ENCODE results near the gene PDIK1L. TPM values are rescaled to one million over a fixed set of nuclear protein-coding genes. Genes with fewer than 3 reads are reported as not detected.
A peak's percentile ranks its signal among the peaks of the same experiment; 100 is the strongest.

The PDIK1L gene
- total and polyA plus RNA-seq, 9 of the 15 experiments (the other 6 are each of a cell fraction or from before 2014, with no cell fraction given) = 12.8 to 30.2 (median 21.5) TPM

DNA sequence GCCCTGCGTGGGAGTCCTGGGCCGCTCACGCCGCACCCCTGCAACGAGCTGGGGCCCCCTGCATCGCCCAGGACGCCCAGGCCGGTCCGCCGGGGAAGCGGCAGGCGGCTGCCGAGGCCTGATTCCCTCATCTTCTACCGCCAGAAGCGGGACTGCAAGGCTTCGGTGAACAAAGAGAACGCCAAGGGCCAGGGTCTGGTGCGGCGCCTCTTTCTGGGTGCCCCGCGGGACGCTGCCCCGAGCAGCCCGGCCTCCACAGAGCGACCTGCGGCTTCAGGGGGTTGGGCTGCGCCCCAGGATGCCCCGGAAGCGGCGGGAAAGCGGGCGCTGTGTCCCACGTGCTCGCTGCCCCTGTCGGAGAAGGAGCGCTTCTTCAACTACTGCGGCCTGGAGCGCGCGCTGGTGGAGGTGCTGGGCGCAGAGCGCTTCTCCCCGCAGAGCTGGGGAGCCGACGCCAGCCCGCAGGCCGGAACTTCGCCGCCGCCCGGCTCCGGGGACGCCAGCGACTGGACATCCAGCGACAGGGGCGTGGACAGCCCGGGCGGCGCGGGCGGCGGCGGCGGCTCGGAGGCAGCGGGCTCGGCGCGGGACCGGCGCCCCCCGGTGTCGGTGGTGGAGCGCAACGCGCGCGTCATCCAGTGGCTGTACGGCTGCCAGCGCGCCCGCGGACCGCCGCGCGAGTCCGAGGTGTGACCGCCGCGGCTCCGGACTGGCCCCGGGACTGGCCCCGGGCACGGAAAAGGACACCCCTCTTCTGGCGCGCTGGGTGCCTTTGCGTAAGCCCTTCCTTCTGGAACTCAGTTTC, 50.0 kb downstream of the PDIK1L start (continued):
- TF ChIP-seq, protein P1, sequence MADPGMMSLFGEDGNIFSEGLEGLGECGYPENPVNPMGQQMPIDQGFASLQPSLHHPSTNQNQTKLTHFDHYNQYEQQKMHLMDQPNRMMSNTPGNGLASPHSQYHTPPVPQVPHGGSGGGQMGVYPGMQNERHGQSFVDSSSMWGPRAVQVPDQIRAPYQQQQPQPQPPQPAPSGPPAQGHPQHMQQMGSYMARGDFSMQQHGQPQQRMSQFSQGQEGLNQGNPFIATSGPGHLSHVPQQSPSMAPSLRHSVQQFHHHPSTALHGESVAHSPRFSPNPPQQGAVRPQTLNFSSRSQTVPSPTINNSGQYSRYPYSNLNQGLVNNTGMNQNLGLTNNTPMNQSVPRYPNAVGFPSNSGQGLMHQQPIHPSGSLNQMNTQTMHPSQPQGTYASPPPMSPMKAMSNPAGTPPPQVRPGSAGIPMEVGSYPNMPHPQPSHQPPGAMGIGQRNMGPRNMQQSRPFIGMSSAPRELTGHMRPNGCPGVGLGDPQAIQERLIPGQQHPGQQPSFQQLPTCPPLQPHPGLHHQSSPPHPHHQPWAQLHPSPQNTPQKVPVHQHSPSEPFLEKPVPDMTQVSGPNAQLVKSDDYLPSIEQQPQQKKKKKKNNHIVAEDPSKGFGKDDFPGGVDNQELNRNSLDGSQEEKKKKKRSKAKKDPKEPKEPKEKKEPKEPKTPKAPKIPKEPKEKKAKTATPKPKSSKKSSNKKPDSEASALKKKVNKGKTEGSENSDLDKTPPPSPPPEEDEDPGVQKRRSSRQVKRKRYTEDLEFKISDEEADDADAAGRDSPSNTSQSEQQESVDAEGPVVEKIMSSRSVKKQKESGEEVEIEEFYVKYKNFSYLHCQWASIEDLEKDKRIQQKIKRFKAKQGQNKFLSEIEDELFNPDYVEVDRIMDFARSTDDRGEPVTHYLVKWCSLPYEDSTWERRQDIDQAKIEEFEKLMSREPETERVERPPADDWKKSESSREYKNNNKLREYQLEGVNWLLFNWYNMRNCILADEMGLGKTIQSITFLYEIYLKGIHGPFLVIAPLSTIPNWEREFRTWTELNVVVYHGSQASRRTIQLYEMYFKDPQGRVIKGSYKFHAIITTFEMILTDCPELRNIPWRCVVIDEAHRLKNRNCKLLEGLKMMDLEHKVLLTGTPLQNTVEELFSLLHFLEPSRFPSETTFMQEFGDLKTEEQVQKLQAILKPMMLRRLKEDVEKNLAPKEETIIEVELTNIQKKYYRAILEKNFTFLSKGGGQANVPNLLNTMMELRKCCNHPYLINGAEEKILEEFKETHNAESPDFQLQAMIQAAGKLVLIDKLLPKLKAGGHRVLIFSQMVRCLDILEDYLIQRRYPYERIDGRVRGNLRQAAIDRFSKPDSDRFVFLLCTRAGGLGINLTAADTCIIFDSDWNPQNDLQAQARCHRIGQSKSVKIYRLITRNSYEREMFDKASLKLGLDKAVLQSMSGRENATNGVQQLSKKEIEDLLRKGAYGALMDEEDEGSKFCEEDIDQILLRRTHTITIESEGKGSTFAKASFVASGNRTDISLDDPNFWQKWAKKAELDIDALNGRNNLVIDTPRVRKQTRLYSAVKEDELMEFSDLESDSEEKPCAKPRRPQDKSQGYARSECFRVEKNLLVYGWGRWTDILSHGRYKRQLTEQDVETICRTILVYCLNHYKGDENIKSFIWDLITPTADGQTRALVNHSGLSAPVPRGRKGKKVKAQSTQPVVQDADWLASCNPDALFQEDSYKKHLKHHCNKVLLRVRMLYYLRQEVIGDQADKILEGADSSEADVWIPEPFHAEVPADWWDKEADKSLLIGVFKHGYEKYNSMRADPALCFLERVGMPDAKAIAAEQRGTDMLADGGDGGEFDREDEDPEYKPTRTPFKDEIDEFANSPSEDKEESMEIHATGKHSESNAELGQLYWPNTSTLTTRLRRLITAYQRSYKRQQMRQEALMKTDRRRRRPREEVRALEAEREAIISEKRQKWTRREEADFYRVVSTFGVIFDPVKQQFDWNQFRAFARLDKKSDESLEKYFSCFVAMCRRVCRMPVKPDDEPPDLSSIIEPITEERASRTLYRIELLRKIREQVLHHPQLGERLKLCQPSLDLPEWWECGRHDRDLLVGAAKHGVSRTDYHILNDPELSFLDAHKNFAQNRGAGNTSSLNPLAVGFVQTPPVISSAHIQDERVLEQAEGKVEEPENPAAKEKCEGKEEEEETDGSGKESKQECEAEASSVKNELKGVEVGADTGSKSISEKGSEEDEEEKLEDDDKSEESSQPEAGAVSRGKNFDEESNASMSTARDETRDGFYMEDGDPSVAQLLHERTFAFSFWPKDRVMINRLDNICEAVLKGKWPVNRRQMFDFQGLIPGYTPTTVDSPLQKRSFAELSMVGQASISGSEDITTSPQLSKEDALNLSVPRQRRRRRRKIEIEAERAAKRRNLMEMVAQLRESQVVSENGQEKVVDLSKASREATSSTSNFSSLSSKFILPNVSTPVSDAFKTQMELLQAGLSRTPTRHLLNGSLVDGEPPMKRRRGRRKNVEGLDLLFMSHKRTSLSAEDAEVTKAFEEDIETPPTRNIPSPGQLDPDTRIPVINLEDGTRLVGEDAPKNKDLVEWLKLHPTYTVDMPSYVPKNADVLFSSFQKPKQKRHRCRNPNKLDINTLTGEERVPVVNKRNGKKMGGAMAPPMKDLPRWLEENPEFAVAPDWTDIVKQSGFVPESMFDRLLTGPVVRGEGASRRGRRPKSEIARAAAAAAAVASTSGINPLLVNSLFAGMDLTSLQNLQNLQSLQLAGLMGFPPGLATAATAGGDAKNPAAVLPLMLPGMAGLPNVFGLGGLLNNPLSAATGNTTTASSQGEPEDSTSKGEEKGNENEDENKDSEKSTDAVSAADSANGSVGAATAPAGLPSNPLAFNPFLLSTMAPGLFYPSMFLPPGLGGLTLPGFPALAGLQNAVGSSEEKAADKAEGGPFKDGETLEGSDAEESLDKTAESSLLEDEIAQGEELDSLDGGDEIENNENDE (IDR thresholded peaks at IDR 0.05; ENCODE audit: low read depth, low read length) = no peak
- TF ChIP-seq, protein P2, sequence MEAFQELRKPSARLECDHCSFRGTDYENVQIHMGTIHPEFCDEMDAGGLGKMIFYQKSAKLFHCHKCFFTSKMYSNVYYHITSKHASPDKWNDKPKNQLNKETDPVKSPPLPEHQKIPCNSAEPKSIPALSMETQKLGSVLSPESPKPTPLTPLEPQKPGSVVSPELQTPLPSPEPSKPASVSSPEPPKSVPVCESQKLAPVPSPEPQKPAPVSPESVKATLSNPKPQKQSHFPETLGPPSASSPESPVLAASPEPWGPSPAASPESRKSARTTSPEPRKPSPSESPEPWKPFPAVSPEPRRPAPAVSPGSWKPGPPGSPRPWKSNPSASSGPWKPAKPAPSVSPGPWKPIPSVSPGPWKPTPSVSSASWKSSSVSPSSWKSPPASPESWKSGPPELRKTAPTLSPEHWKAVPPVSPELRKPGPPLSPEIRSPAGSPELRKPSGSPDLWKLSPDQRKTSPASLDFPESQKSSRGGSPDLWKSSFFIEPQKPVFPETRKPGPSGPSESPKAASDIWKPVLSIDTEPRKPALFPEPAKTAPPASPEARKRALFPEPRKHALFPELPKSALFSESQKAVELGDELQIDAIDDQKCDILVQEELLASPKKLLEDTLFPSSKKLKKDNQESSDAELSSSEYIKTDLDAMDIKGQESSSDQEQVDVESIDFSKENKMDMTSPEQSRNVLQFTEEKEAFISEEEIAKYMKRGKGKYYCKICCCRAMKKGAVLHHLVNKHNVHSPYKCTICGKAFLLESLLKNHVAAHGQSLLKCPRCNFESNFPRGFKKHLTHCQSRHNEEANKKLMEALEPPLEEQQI (IDR thresholded peaks at IDR 0.05) = no peak
- TF ChIP-seq PML (IDR thresholded peaks at IDR 0.05; ENCODE audit: low read length) (0 out of 2 replicates have a peak, but pooled peaks have one; percentile 31), NCOR1 (IDR thresholded peaks at IDR 0.05) (no peak), CBX1 (IDR thresholded peaks at IDR 0.05; ENCODE audit: low read depth) (peak; percentile 64; the same call in 1 of the 2 replicates), ZNF197 (CRISPR knock-in tag; IDR thresholded peaks at IDR 0.05; ENCODE audit: low read depth) (peak; percentile 67; the same call in 1 of the 2 replicates), TAF1 (IDR thresholded peaks at IDR 0.05; ENCODE audit: control insufficient read depth, extremely low read depth, insufficient read depth, low read length, severe bottlenecking) (peak; percentile 64), SOX6 (IDR thresholded peaks at IDR 0.05) (0 out of 2 replicates have a peak, but pooled peaks have one; percentile 17), POLR2AphosphoS5 (IDR thresholded peaks at IDR 0.05; ENCODE audit: control insufficient read depth, insufficient read depth, low read depth, low read length) (no peak)
- TF ChIP-seq, protein P3, sequence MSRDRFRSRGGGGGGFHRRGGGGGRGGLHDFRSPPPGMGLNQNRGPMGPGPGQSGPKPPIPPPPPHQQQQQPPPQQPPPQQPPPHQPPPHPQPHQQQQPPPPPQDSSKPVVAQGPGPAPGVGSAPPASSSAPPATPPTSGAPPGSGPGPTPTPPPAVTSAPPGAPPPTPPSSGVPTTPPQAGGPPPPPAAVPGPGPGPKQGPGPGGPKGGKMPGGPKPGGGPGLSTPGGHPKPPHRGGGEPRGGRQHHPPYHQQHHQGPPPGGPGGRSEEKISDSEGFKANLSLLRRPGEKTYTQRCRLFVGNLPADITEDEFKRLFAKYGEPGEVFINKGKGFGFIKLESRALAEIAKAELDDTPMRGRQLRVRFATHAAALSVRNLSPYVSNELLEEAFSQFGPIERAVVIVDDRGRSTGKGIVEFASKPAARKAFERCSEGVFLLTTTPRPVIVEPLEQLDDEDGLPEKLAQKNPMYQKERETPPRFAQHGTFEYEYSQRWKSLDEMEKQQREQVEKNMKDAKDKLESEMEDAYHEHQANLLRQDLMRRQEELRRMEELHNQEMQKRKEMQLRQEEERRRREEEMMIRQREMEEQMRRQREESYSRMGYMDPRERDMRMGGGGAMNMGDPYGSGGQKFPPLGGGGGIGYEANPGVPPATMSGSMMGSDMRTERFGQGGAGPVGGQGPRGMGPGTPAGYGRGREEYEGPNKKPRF (IDR thresholded peaks at IDR 0.05; ENCODE audit: low read depth, low read length) = no peak
